DOHH2 (cell line): ENCODE results near the gene GRIN2A.

Experiments used
- H3F3A ChIP-seq: fragments of 200-600 bp; sonication (generic), shearing (Covaris generic); 2 replicates; pipeline ENCODE4 v1.6.0; 2016; ENCODE audit warnings: antibody characterized with exemption, mild to moderate bottlenecking; ENCODE audit not compliant: control insufficient read depth, insufficient read depth
- H3K27ac ChIP-seq: fragments of 200-600 bp; sonication (generic); 2 replicates; pipeline ENCODE4 v1.5.1; 2014; ENCODE audit warnings: low read depth, mild to moderate bottlenecking, low read length, moderate library complexity
- H3K27me3 ChIP-seq: fragments of 200-600 bp; sonication (generic); 2 replicates; pipeline ENCODE4 v1.6.1; 2014; ENCODE audit warnings: mild to moderate bottlenecking, low read length, mixed read lengths; ENCODE audit not compliant: control insufficient read depth
- H3K36me3 ChIP-seq: fragments of 200-600 bp; sonication (generic); 2 replicates; pipeline ENCODE4 v1.6.1; 2014; ENCODE audit warnings: mild to moderate bottlenecking, low read length, moderate library complexity, mixed read lengths; ENCODE audit not compliant: control insufficient read depth
- H3K4me1 ChIP-seq: fragments of 200-600 bp; sonication (generic); 2 replicates; pipeline ENCODE4 v1.6.1; 2014; ENCODE audit warnings: mild to moderate bottlenecking, low read length, mixed read lengths; ENCODE audit not compliant: control insufficient read depth
- H3K4me2 ChIP-seq: fragments of 200-600 bp; sonication (generic); 2 replicates; pipeline ENCODE4 v1.6.0; 2014; ENCODE audit warnings: mild to moderate bottlenecking, low read length, moderate library complexity
- H3K4me3 ChIP-seq: fragments of 200-600 bp; sonication (generic); 2 replicates; pipeline ENCODE4 v1.5.1; 2014; ENCODE audit warnings: mild to moderate bottlenecking, low read length, mixed read lengths
- H3K79me2 ChIP-seq: fragments of 200-600 bp; sonication (generic); 2 replicates; pipeline ENCODE4 v1.6.1; 2014; ENCODE audit warnings: mild to moderate bottlenecking, low read length, mixed read lengths; ENCODE audit not compliant: control insufficient read depth
- H3K9me2 ChIP-seq: fragments of 200-600 bp; sonication (generic); replicated peaks from 2 replicates; pipeline ENCODE4 v1.6.1; 2014; ENCODE audit warnings: mild to moderate bottlenecking, low read length, mixed read lengths; ENCODE audit not compliant: control insufficient read depth
- H3K9me3 ChIP-seq: fragments of 200-600 bp; sonication (generic); 2 replicates; pipeline ENCODE4 v1.6.1; 2014; ENCODE audit warnings: antibody characterized with exemption, low read length, mixed read lengths; ENCODE audit not compliant: control insufficient read depth, insufficient read depth
- H4K20me1 ChIP-seq: fragments of 200-600 bp; sonication (generic); 2 replicates; pipeline ENCODE4 v1.6.0; 2014; ENCODE audit warnings: low read depth, mild to moderate bottlenecking, antibody characterized with exemption, low read length, moderate library complexity; ENCODE audit not compliant: control insufficient read depth, insufficient read depth
- CTCF ChIP-seq: fragments of 200-600 bp; sonication (generic); IDR thresholded peaks from one replicate; pipeline ENCODE4 v1.5.1; 2014; ENCODE audit warnings: antibody characterized with exemption, mild to moderate bottlenecking, low read depth, low read length; ENCODE audit not compliant: poor library complexity, severe bottlenecking
- EZH2phosphoT487 ChIP-seq: fragments of 200-600 bp; sonication (generic); IDR thresholded peaks from 2 replicates; pipeline ENCODE4 v1.6.1; 2017; ENCODE audit warnings: borderline replicate concordance, mild to moderate bottlenecking, antibody characterized with exemption, low read length, moderate library complexity, mixed read lengths

GRIN2A gene

DNA sequence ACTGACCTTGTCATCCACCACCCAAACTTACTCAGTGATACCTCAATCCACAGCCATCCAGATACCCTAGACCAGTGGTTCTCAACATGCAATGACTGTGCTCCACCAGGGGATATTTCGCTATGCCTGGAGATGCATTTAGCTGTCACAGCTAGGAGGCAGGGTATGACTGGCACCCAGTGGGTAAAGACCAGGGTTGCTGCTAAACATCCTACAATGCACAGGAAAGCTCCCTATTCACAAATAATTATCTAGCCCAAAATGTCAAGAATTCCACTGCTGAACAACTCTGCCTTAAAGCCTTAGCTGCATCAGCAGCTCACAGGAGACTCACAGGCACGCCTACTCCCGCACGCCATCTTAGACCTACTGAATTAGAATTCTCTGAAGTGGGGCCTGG is 212.6 kb downstream of the GRIN2A start:
- H3F3A ChIP-seq, result no peaks in the 10 kb centered on the region
- no peak overlapping the region for H3K4me3 ChIP-seq
- no peaks in the 10 kb centered on the region for H3K36me3 ChIP-seq
- H3K9me2 ChIP-seq, result no peaks in the 10 kb centered on the region
- no peaks in the 10 kb centered on the region for H3K9me3 ChIP-seq
- no peaks in the 10 kb centered on the region for H3K4me1 ChIP-seq
- no peak overlapping the region for H3K4me2 ChIP-seq
- H3K79me2 ChIP-seq, result no peaks in the 10 kb centered on the region
- no peaks in the 10 kb centered on the region for H4K20me1 ChIP-seq
- no peak for TF ChIP-seq CTCF
- TF ChIP-seq EZH2phosphoT487, result no peak
- H3K27ac ChIP-seq, result no peak overlapping the region
- H3K27me3 ChIP-seq, result no peaks in the 10 kb centered on the region

DNA sequence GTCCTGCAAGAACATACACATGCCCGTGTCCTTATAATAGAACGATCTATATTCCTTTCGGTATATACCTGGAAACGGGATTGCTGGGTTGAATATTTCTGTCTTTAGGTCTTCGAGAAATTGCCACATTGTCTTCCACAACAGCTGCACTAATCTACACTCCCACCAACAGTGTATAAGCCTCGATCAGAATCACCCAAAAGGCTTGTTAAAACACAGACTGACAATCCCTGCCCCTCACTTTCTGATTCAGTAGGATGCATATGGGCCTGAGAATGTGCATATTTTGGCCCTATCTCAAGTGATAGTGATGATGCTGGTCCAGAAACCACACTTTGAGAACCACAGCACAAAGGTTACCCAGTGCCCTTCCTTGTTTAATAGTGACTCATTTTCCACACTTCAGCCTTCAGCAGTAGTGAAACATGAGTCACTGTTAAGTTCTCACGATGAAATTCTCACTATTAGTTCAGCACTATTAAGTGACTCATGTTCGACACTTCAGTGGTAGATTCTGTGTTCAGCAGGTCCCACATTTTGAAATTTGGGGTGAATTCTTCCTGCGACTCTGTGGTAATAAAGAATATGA is 215.6 kb downstream of the GRIN2A start:
- H3F3A ChIP-seq, result no peaks in the 10 kb centered on the region
- no peaks in the 10 kb centered on the region for H3K4me1 ChIP-seq
- TF ChIP-seq CTCF (no peak), EZH2phosphoT487 (no peak)
- H3K36me3 ChIP-seq, result no peaks in the 10 kb centered on the region
- H3K79me2 ChIP-seq, result no peaks in the 10 kb centered on the region
- no peak overlapping the region for H3K4me3 ChIP-seq
- no peak overlapping the region for H3K4me2 ChIP-seq
- H3K27me3 ChIP-seq, result no peaks in the 10 kb centered on the region
- no peaks in the 10 kb centered on the region for H3K9me3 ChIP-seq
- H4K20me1 ChIP-seq, result no peaks in the 10 kb centered on the region
- no peaks in the 10 kb centered on the region for H3K9me2 ChIP-seq
- no peak overlapping the region for H3K27ac ChIP-seq

DNA sequence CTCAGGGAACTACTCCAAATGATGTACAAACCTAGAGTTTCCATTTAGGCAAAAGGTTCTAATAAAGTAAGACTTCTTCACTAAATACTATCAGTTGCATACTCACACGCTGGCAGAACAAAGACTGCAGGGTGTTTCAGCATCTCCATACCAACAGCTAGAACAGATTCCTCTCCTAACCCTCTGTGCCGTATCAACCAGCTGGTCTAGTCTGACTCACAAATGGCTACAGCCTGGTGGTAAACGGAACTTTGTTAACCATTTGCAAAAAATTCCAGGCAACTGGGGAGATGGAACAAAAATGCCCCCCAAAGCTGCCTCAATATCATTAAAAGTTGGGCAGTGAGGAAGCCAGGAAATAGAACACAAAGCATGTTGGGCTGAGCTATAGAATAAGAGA is 217.1 kb downstream of the GRIN2A start:
- TF ChIP-seq EZH2phosphoT487 (no peak), CTCF (no peak)
- no peaks in the 10 kb centered on the region for H3K4me1 ChIP-seq
- no peaks in the 10 kb centered on the region for H3K79me2 ChIP-seq
- no peak overlapping the region for H3K4me2 ChIP-seq
- H3K9me3 ChIP-seq, result no peaks in the 10 kb centered on the region
- no peaks in the 10 kb centered on the region for H3K27me3 ChIP-seq
- no peaks in the 10 kb centered on the region for H3K9me2 ChIP-seq
- no peaks in the 10 kb centered on the region for H3F3A ChIP-seq
- H4K20me1 ChIP-seq, result no peaks in the 10 kb centered on the region
- H3K36me3 ChIP-seq, result no peaks in the 10 kb centered on the region
- H3K27ac ChIP-seq, result no peak overlapping the region
- no peak overlapping the region for H3K4me3 ChIP-seq

DNA sequence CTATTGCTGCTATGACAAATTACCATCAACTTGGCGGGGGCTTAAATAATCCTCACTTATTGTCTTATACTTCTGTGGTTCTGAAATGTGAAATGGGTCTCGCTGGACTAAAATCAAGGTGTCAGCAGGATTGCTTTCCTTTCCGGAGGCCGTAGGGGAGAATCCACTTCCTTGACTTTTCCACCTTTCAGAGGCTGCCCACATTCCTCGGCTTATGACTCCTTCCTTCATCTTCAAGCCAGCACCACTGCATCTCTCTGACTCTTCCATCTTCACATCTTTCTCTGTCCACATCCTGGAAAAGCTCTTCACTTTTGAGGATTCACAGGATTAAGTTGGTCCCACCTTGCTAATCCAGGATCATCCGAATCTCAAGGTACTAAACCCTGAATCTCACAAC is 217.8 kb downstream of the GRIN2A start:
- H3K36me3 ChIP-seq, result no peaks in the 10 kb centered on the region
- no peak overlapping the region for H3K4me3 ChIP-seq
- TF ChIP-seq CTCF (no peak), EZH2phosphoT487 (no peak)

More for the DNA sequence above, 217.8 kb downstream of the GRIN2A start:
- Histone ChIP-seq H3K9me3 (no peaks in the 10 kb centered on the region), H3K27me3 (no peaks in the 10 kb centered on the region), H4K20me1 (no peaks in the 10 kb centered on the region), H3K4me2 (no peak overlapping the region), H3K4me1 (no peaks in the 10 kb centered on the region), H3K9me2 (no peaks in the 10 kb centered on the region), H3K27ac (no peak overlapping the region), H3F3A (no peaks in the 10 kb centered on the region), H3K79me2 (no peaks in the 10 kb centered on the region)
